Endothelial cell of umbilical vein (primary cell): ENCODE results near the gene MGAM2. TPM values are rescaled to one million over a fixed set of nuclear protein-coding genes. Genes with fewer than 3 reads are reported as not detected.

Experiments
- BruUV-seq: library from RNA; stranded (reverse); fragments of 400-500 nt; replicated peaks from 2 replicates; lab custom pipeline; 2021; lab: Mats Ljungman, UMichigan
- CTCF ChIA-PET: fragments of 300-600, 350-600 bp; sonication (Branson Sonifier 250); formaldehyde crosslinking; loops from one replicate; lab custom pipeline; 2021; ENCODE audit warnings: antibody characterized with exemption, inconsistent platforms; lab: Charles Lee
- POLR2A ChIA-PET: fragments of 300-600, 350-600 bp; sonication (Branson Sonifier 250); formaldehyde crosslinking; loops from one replicate; lab custom pipeline; 2021; ENCODE audit warnings: antibody characterized with exemption, inconsistent platforms; lab: Charles Lee
- DNase-seq: peaks from one replicate; pipeline ENCODE4 v3.0.0-alpha.2; 2011; ENCODE audit warnings: low read depth, low spot score
- FAIRE-seq: peaks from 2 replicates; lab custom pipeline; 2011; peaks lifted over from hg19 to GRCh38; lab: Jason Lieb, UNC
- H2AFZ ChIP-seq: 2 replicates; pipeline ENCODE4 v1.6.0; 2012; ENCODE audit warnings: low read depth, low read length, control low read depth, inconsistent platforms
- H3K27ac ChIP-seq: 2 replicates; pipeline ENCODE4 v1.5.1; 2011; ENCODE audit warnings: low read depth, mild to moderate bottlenecking, control low read depth, low read length, moderate library complexity; ENCODE audit not compliant: insufficient read depth
- H3K27me3 ChIP-seq, 2 experiments: 2 replicates each; pipeline versions ENCODE4 v1.6.0 to v1.6.1; 2011; ENCODE audit warnings: low read length in 2 of 2, mixed read lengths in 1 of 2; ENCODE audit not compliant: control insufficient read depth in 2 of 2, insufficient read depth in 2 of 2
- H3K36me3 ChIP-seq, 2 experiments: 2 replicates in 1 of 2; 3 replicates in 1 of 2; pipeline ENCODE4 v1.5.1; 2011; ENCODE audit warnings: low read length in 2 of 2, mild to moderate bottlenecking in 1 of 2, moderate library complexity in 1 of 2; ENCODE audit not compliant: control insufficient read depth in 2 of 2, insufficient read depth in 2 of 2; ENCODE audit errors: extremely low read depth in 1 of 2
- H3K4me1 ChIP-seq: 3 replicates; pipeline ENCODE4 v1.5.1; 2011; ENCODE audit warnings: mild to moderate bottlenecking, low read length; ENCODE audit not compliant: control insufficient read depth, insufficient read depth; ENCODE audit errors: extremely low read depth
- H3K4me2 ChIP-seq: 2 replicates; pipeline ENCODE4 v1.6.1; 2011; ENCODE audit warnings: low read length, control low read depth, mixed read lengths; ENCODE audit not compliant: insufficient read depth
- H3K4me3 ChIP-seq, 3 experiments: fragments of 200-600 bp in 1 of 3; sonication (generic), shearing (Covaris generic) in 1 of 3; replicated peaks in 1 of 3; 2 replicates each; pipeline ENCODE4 v1.5.1; 2011 to 2016; ENCODE audit warnings: control low read depth in 3 of 3, low read length in 3 of 3, mild to moderate bottlenecking in 2 of 3, inconsistent platforms in 1 of 3, low read depth in 1 of 3, moderate library complexity in 1 of 3; ENCODE audit not compliant: insufficient read depth in 1 of 3
- H3K79me2 ChIP-seq: 2 replicates; pipeline ENCODE4 v1.6.0; 2012; ENCODE audit warnings: low read length, inconsistent platforms; ENCODE audit not compliant: control insufficient read depth, insufficient read depth
- H3K9ac ChIP-seq: replicated peaks from 2 replicates; pipeline ENCODE3; 2011; ENCODE audit warnings: low read length, control low read depth; ENCODE audit not compliant: insufficient read depth; ENCODE audit errors: extremely low read depth
- H3K9me1 ChIP-seq: replicated peaks from 3 replicates; pipeline ENCODE4 v1.6.0; 2011; ENCODE audit warnings: mild to moderate bottlenecking, low read length; ENCODE audit not compliant: control insufficient read depth, insufficient read depth; ENCODE audit errors: extremely low read depth
- H3K9me3 ChIP-seq: replicated peaks from 2 replicates; pipeline ENCODE4 v1.5.1; 2012; ENCODE audit warnings: low read length, inconsistent platforms; ENCODE audit not compliant: control insufficient read depth, insufficient read depth
- H4K20me1 ChIP-seq: replicated peaks from 2 replicates; pipeline ENCODE3; 2011; ENCODE audit warnings: mild to moderate bottlenecking, low read length; ENCODE audit not compliant: control insufficient read depth, insufficient read depth; ENCODE audit errors: extremely low read depth
- CTCF ChIP-seq, 2 donors: IDR thresholded peaks; 1 replicate in 1 of 2; 2 replicates in 1 of 2; pipeline ENCODE4 v1.5.1; 2011; ENCODE audit warnings: low read length in 2 of 2, mild to moderate bottlenecking in 2 of 2, moderate library complexity in 2 of 2, control low read depth in 1 of 2, inconsistent platforms in 1 of 2, low read depth in 1 of 2; ENCODE audit not compliant: insufficient read depth in 1 of 2; ENCODE audit errors: extremely low read depth in 1 of 2
- EZH2 ChIP-seq: IDR thresholded peaks from 2 replicates; pipeline ENCODE4 v1.6.1; 2012; ENCODE audit warnings: borderline replicate concordance, low read depth, mild to moderate bottlenecking, moderate library complexity, low read length, inconsistent platforms; ENCODE audit not compliant: severe bottlenecking
- FOS ChIP-seq: IDR thresholded peaks from 2 replicates; pipeline ENCODE4 v1.6.1; 2011; ENCODE audit warnings: mild to moderate bottlenecking, low read length, moderate library complexity, borderline replicate concordance; ENCODE audit not compliant: insufficient read depth
- GATA2 ChIP-seq: IDR thresholded peaks from 2 replicates; pipeline ENCODE4 v1.7.0; 2011; ENCODE audit warnings: low read depth, mild to moderate bottlenecking, moderate library complexity, mixed read lengths, low read length; ENCODE audit not compliant: insufficient read length, insufficient read depth
- JUN ChIP-seq: IDR thresholded peaks from 2 replicates; pipeline ENCODE4 v1.6.1; 2011; ENCODE audit warnings: borderline replicate concordance, low read depth; ENCODE audit not compliant: insufficient read length, insufficient read depth
- MAX ChIP-seq: IDR thresholded peaks from 2 replicates; pipeline ENCODE4 v1.6.1; 2011; ENCODE audit not compliant: insufficient read depth, insufficient read length
- MYC ChIP-seq: IDR thresholded peaks from one replicate; pipeline ENCODE4 v1.6.1; 2011; ENCODE audit warnings: mild to moderate bottlenecking, low read depth, low read length
- POLR2A ChIP-seq: IDR thresholded peaks from 2 replicates; pipeline ENCODE4 v1.6.1; 2012; ENCODE audit warnings: low read depth, mild to moderate bottlenecking, control low read depth, low read length
- POLR2AphosphoS5 ChIP-seq: IDR thresholded peaks from 2 replicates; pipeline ENCODE4 v1.6.1; 2012; ENCODE audit warnings: low read depth, mild to moderate bottlenecking, control low read depth, low read length, moderate library complexity; ENCODE audit not compliant: insufficient read depth
- dilution Hi-C: fragments of 300-500 bp; cut with MboI; formaldehyde crosslinking; loops from one replicate; pipeline ENCODE4 v1.15.0; 2019; ENCODE audit warnings: low sequenced_read_pairs; ENCODE audit not compliant: extremely low pct_ligation_motif_present
- intact Hi-C: fragments of 100-400 bp; cut with micrococcal nuclease; formaldehyde crosslinking; loops from one replicate; pipeline ENCODE4 v1.10.0; 2022
- polyA plus RNA-seq, 4 experiments: library from polyadenylated mRNA; depleted of rRNA in 3 of 4; stranded (reverse) in 3 of 4; unstranded in 1 of 4; fragments of >200 nt; gene quantifications; 2 replicates each; pipeline versions ENCODE4 v1.2.1 to v1.2.3, GENCODE V29; 2011 to 2012; ENCODE audit warnings: missing spikeins in 1 of 4
- total RNA-seq: library from RNA; stranded (reverse); gene quantifications from 2 replicates; pipeline ENCODE4 v1.2.3, GENCODE V29; 2021

MGAM2 gene
- total and polyA plus RNA-seq, 2 donors (not counting 3 experiments of a cell fraction or from before 2014, with no cell fraction given) = not detected

GRCh38 chr7:142158736-142159496 lies 47.4 kb downstream of the MGAM2 start:
- H3K4me3 ChIP-seq = no peak overlapping the region
- DNase-seq (no peak), FAIRE-seq (no peak)
- no peak overlapping the region for H2AFZ ChIP-seq
- dilution Hi-C loops (no loop called here), intact Hi-C loops (no loop called here)
- H3K36me3 ChIP-seq = no peaks in the 10 kb centered on the region
- TF ChIP-seq EZH2 = no peak
- TF ChIP-seq POLR2A = no peak
- no peak for TF ChIP-seq JUN
- no peak for TF ChIP-seq POLR2AphosphoS5
- TF ChIP-seq MAX = no peak
- no peak for TF ChIP-seq MYC
- TF ChIP-seq GATA2 = no peak
- TF ChIP-seq CTCF (IDR thresholded peaks at IDR 0.05; ENCODE audit: extremely low read depth in 1 of 2, insufficient read depth in 1 of 2, low read depth in 1 of 2, low read length in 2 of 2) = no peak
- TF ChIP-seq FOS = no peak
- CTCF ChIA-PET = no interaction called here
- no peaks in the 10 kb centered on the region for H3K79me2 ChIP-seq
- H3K9ac ChIP-seq = no peak overlapping the region
- POLR2A ChIA-PET = no interaction called here
- no TSS peak for BruUV-seq
- peaks cover 2% of the 10 kb centered on the region for H3K9me3 ChIP-seq
- H3K9me1 ChIP-seq = no peaks in the 10 kb centered on the region
- H3K4me2 ChIP-seq = no peak overlapping the region
- H3K27ac ChIP-seq = no peak overlapping the region
- H4K20me1 ChIP-seq = no peaks in the 10 kb centered on the region
- H3K27me3 ChIP-seq = no peaks in the 10 kb centered on the region
- no peaks in the 10 kb centered on the region for H3K4me1 ChIP-seq
